SK-N-DZ (cell line): Measurements from ENCODE around the gene CACNA1G.
A peak's percentile ranks its signal among the peaks of the same experiment; 100 is the strongest.

Experiments
- DNase-seq: peaks from one replicate; pipeline ENCODE4 v3.0.0-alpha.2; 2015; ENCODE audit warnings: low spot score

CACNA1G gene

GRCh38 chr17:50609380-50610074, 49.0 kb downstream of the CACNA1G start:
- no peak for DNase-seq

- no peak for DNase-seq
These were observed 51.1 kb downstream of the CACNA1G start for GRCh38 chr17:50611634-50612033.

GRCh38 chr17:50612281-50612680, 51.8 kb downstream of the CACNA1G start:
- DNase-seq: no peak

GRCh38 chr17:50613007-50613992, 52.8 kb downstream of the CACNA1G start:
- no peak for DNase-seq

GRCh38 chr17:50614471-50615051, 54.0 kb downstream of the CACNA1G start:
- no peak for DNase-seq

- no peak for DNase-seq
These were observed 55.3 kb downstream of the CACNA1G start for GRCh38 chr17:50615828-50616227.

- DNase-seq: no peak
These were observed 57.8 kb downstream of the CACNA1G start for GRCh38 chr17:50618300-50618699.

- no peak for DNase-seq
These were observed 58.4 kb downstream of the CACNA1G start for GRCh38 chr17:50618941-50619340.

GRCh38 chr17:50619489-50619888, 59.0 kb downstream of the CACNA1G start:
- no peak for DNase-seq

GRCh38 chr17:50620237-50620636, 59.7 kb downstream of the CACNA1G start:
- DNase-seq: no peak

- DNase-seq: no peak
These were observed 60.3 kb downstream of the CACNA1G start for GRCh38 chr17:50620858-50621257.

GRCh38 chr17:50621574-50622031, 61.1 kb downstream of the CACNA1G start:
- DNase-seq: no peak

- DNase-seq: no peak
These were observed 63.9 kb downstream of the CACNA1G start for GRCh38 chr17:50624321-50624934.

GRCh38 chr17:50625032-50625871, 64.7 kb downstream of the CACNA1G start:
- no peak for DNase-seq

- peak; percentile 88 for DNase-seq
These were observed 65.6 kb downstream of the CACNA1G start for GRCh38 chr17:50626037-50626574.

GRCh38 chr17:50627036-50627781, 66.7 kb downstream of the CACNA1G start:
- no peak for DNase-seq

- DNase-seq: peak; percentile 40
These were observed 67.5 kb downstream of the CACNA1G start for GRCh38 chr17:50627782-50628601.

- DNase-seq: no peak
These were observed 69.4 kb downstream of the CACNA1G start for GRCh38 chr17:50629902-50630301.
